B cell (primary cell): ENCODE results near the gene TAPBPL. TPM values are rescaled to one million over a fixed set of nuclear protein-coding genes. Genes with fewer than 3 reads are reported as not detected.

Source experiments
- ATAC-seq: fragments of 200-7000 bp; cut with Tn5 transposase; one replicate; pipeline ENCODE4 v1.10.0; 2021; ENCODE audit warnings: low read depth, mild to moderate bottlenecking, moderate number of reproducible peaks, moderate library complexity
- CTCF ChIA-PET: fragments of 350-600 bp; sonication (Branson Sonifier 250); formaldehyde crosslinking; loops from one replicate; lab custom pipeline; 2021; ENCODE audit warnings: antibody characterized with exemption, inconsistent platforms; lab: Charles Lee
- POLR2A ChIA-PET: fragments of 350-600 bp; sonication (Branson Sonifier 250); formaldehyde crosslinking; loops from one replicate; lab custom pipeline; 2021; ENCODE audit warnings: antibody characterized with exemption; lab: Charles Lee
- DNase-seq: peaks from one replicate; pipeline ENCODE4 v3.0.0; 2013
- H2AFZ ChIP-seq: 2 replicates; pipeline ENCODE4 v1.6.1; 2012; ENCODE audit warnings: mild to moderate bottlenecking, low read depth, low read length; ENCODE audit not compliant: insufficient read depth, poor library complexity, severe bottlenecking
- H3K27ac ChIP-seq, 2 donors: 1 replicate in 1 of 2; 2 replicates in 1 of 2; pipeline ENCODE4 v1.5.1; 2012 to 2013; ENCODE audit warnings: low read length in 2 of 2, mild to moderate bottlenecking in 2 of 2, moderate library complexity in 1 of 2
- H3K27me3 ChIP-seq, 4 experiments: fragments of 200-600 bp in 1 of 4; sonication (generic) in 1 of 4; replicated peaks in 1 of 4; 1 replicate in 2 of 4; 2 replicates in 2 of 4; pipeline versions ENCODE4 v1.6.1 to v1.7.0; 2013 to 2016; ENCODE audit warnings: low read length in 3 of 4, mild to moderate bottlenecking in 2 of 4, mixed read lengths in 1 of 4, moderate library complexity in 1 of 4; ENCODE audit not compliant: insufficient read depth in 4 of 4, control insufficient read depth in 3 of 4; ENCODE audit errors: control extremely low read depth in 1 of 4
- H3K36me3 ChIP-seq, 2 experiments: replicated peaks in 1 of 2; 1 replicate in 1 of 2; 2 replicates in 1 of 2; pipeline versions ENCODE4 v1.6.1 to v1.7.1; 2013; ENCODE audit warnings: low read length in 1 of 2; ENCODE audit not compliant: insufficient read depth in 2 of 2, control insufficient read depth in 1 of 2; ENCODE audit errors: control extremely low read depth in 1 of 2, extremely low read depth in 1 of 2
- H3K4me1 ChIP-seq, 2 donors: fragments of 200-600 bp in 1 of 2; sonication (generic) in 1 of 2; 1 replicate in 1 of 2; 2 replicates in 1 of 2; pipeline versions ENCODE4 v1.5.1 to v1.6.1; 2013 to 2017; ENCODE audit warnings: low read length in 2 of 2; ENCODE audit not compliant: control insufficient read depth in 2 of 2, insufficient read depth in 2 of 2
- H3K4me2 ChIP-seq: replicated peaks from 2 replicates; pipeline ENCODE3; 2012; ENCODE audit warnings: mild to moderate bottlenecking, low read depth, low read length; ENCODE audit not compliant: poor library complexity, severe bottlenecking
- H3K4me3 ChIP-seq, 5 experiments: fragments of 200-600 bp in 1 of 5; sonication (generic) in 1 of 5; 1 replicate in 3 of 5; 2 replicates in 2 of 5; pipeline versions ENCODE4 v1.5.1 to v1.7.0; 2011 to 2016; ENCODE audit warnings: low read length in 4 of 5, mild to moderate bottlenecking in 4 of 5, low read depth in 2 of 5, control low read depth in 1 of 5, moderate library complexity in 1 of 5; ENCODE audit not compliant: insufficient read depth in 1 of 5; ENCODE audit errors: control extremely low read depth in 1 of 5, extremely low read depth in 1 of 5
- H3K79me2 ChIP-seq: fragments of 200-600 bp; sonication (generic); one replicate; pipeline ENCODE4 v1.6.0; 2016; ENCODE audit warnings: low read length; ENCODE audit not compliant: control insufficient read depth, insufficient read depth
- H3K9ac ChIP-seq: fragments of 200-600 bp; sonication (generic); 2 replicates; pipeline ENCODE4 v1.6.1; 2017; ENCODE audit warnings: mild to moderate bottlenecking, low read length, moderate library complexity
- H3K9me3 ChIP-seq, 3 donors: one replicate each; pipeline versions ENCODE4 v1.6.1 to v1.7.1; 2013; ENCODE audit warnings: low read length in 2 of 3; ENCODE audit not compliant: control insufficient read depth in 2 of 3, insufficient read depth in 1 of 3; ENCODE audit errors: control extremely low read depth in 1 of 3
- H4K20me1 ChIP-seq: 2 replicates; pipeline ENCODE4 v1.6.0; 2012; ENCODE audit warnings: mild to moderate bottlenecking, low read length; ENCODE audit not compliant: insufficient read depth, control insufficient read depth, poor library complexity, severe bottlenecking
- H3K27ac Mint-ChIP-seq: one replicate; pipeline ENCODE4 v1.8.0; 2021; ENCODE audit warnings: mixed read lengths
- H3K27me3 Mint-ChIP-seq: one replicate; pipeline ENCODE4 v1.8.0; 2021; ENCODE audit warnings: mixed read lengths
- H3K4me1 Mint-ChIP-seq: one replicate; pipeline ENCODE4 v1.8.0; 2021; ENCODE audit warnings: mixed read lengths
- H3K4me3 Mint-ChIP-seq: one replicate; pipeline ENCODE4 v1.8.0; 2021; ENCODE audit warnings: mixed read lengths
- H3K9me3 Mint-ChIP-seq: one replicate; pipeline ENCODE4 v1.8.0; 2022; ENCODE audit warnings: mixed read lengths; ENCODE audit not compliant: insufficient read depth
- EZH2 ChIP-seq: IDR thresholded peaks from 2 replicates; pipeline ENCODE4 v1.6.1; 2012; ENCODE audit warnings: borderline replicate concordance, low read depth, mild to moderate bottlenecking, moderate library complexity, low read length; ENCODE audit not compliant: insufficient read depth, poor library complexity, severe bottlenecking
- WGBS: methylation state at CpG from one replicate; pipeline ENCODE4 v1.1.5; 2013; ENCODE audit warnings: missing lambda C conversion rate; ENCODE audit not compliant: insufficient coverage; 5-methylcytosine and 5-hydroxymethylcytosine counted together
- intact Hi-C: fragments of 100-400 bp; cut with micrococcal nuclease; formaldehyde crosslinking; loops from one replicate; pipeline ENCODE4 v1.10.0; 2022
- polyA plus RNA-seq: library from polyadenylated mRNA; depleted of rRNA; stranded (reverse); fragments of >200 nt; gene quantifications from 2 replicates; pipeline ENCODE4 v1.2.3, GENCODE V29; 2012
- total RNA-seq, 2 donors: library from RNA; stranded (reverse); fragments of 120-200 nt in 1 of 2; gene quantifications; 1 replicate in 1 of 2; 2 replicates in 1 of 2; pipeline versions ENCODE4 v1.2.3 to v1.2.4, GENCODE V29; 2013 to 2022
- TF ChIP-seq, protein P1 (sequence below): fragments of 200-600 bp; IDR thresholded peaks from one replicate; pipeline ENCODE4 v1.8.0; 2022; ENCODE audit warnings: antibody characterized with exemption, mild to moderate bottlenecking

The TAPBPL gene
- total and polyA plus RNA-seq, 2 donors (not counting 1 experiment from before 2014, with no cell fraction given) = 80.5 to 103 TPM

DNA sequence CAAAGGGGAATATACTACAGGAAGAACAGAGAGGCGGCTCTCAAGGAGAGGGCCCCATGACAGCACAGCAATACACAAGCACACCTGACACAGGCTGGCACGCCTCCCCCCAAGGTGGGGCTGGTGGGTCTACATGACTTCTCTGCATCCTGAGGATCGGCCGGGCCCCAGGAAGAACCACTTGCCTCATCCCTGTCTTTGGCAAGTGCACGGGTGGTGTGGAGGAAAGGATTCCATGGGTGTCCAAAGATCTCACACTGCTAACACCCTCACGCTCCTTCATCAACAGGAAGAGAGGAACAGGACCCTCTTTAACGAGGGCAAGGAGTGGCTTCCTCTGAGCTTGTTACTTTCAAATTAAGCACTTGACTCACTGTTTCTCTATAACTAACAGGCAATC lies 11.4 kb downstream of the TAPBPL start:
- no peak for DNase-seq
- ChIA-PET POLR2A (interaction anchor here (0.6 to 4.8 kb wide), 5 partner anchors 11 to 40 kb away, joined by 3 to 72 read pairs (median 4); partner anchors contain the start of genes CD27 and TAPBPL), CTCF (interaction anchor here (1.0 to 8.9 kb wide), 6 partner anchors 11 to 172 kb away, joined by 3 to 383 read pairs (median 56); partner anchors contain the start of genes CD27, LPAR5 and TAPBPL)
- Histone ChIP-seq H3K27ac (peak overlapping the region; percentile 89 to 93), H3K9ac (no peak overlapping the region), H3K4me1 (peaks cover 61 to 93% of the 10 kb centered on the region in 2 donors), H4K20me1 (peaks cover 14% of the 10 kb centered on the region), H3K36me3 (peaks cover 5 to 64% of the 10 kb centered on the region in 2 experiments), H2AFZ (no peak overlapping the region), H3K4me2 (peak overlapping the region; percentile 71), H3K27me3 (no peaks in the 10 kb centered on the region), H3K4me3 (no peak overlapping the region), H3K9me3 (no peaks in the 10 kb centered on the region), H3K79me2 (peaks cover 45% of the 10 kb centered on the region)
- Mint-ChIP-seq H3K4me1 (peaks cover 88% of the 10 kb centered on the region), H3K27ac (peak overlapping the region; percentile 98), H3K4me3 (peak overlapping the region; percentile 63), H3K9me3 (no peaks in the 10 kb centered on the region), H3K27me3 (no peaks in the 10 kb centered on the region)
- intact Hi-C loops = loop anchor here (10.0 kb wide), 1 partner anchor 128 kb away; no protein-coding TSS in a partner anchor
- no peak for ATAC-seq
- no peak for TF ChIP-seq EZH2
- TF ChIP-seq, protein P1, sequence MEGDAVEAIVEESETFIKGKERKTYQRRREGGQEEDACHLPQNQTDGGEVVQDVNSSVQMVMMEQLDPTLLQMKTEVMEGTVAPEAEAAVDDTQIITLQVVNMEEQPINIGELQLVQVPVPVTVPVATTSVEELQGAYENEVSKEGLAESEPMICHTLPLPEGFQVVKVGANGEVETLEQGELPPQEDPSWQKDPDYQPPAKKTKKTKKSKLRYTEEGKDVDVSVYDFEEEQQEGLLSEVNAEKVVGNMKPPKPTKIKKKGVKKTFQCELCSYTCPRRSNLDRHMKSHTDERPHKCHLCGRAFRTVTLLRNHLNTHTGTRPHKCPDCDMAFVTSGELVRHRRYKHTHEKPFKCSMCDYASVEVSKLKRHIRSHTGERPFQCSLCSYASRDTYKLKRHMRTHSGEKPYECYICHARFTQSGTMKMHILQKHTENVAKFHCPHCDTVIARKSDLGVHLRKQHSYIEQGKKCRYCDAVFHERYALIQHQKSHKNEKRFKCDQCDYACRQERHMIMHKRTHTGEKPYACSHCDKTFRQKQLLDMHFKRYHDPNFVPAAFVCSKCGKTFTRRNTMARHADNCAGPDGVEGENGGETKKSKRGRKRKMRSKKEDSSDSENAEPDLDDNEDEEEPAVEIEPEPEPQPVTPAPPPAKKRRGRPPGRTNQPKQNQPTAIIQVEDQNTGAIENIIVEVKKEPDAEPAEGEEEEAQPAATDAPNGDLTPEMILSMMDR = no peak
- 48% methylated on average over 2 of the region's 7 CpGs for WGBS

DNA sequence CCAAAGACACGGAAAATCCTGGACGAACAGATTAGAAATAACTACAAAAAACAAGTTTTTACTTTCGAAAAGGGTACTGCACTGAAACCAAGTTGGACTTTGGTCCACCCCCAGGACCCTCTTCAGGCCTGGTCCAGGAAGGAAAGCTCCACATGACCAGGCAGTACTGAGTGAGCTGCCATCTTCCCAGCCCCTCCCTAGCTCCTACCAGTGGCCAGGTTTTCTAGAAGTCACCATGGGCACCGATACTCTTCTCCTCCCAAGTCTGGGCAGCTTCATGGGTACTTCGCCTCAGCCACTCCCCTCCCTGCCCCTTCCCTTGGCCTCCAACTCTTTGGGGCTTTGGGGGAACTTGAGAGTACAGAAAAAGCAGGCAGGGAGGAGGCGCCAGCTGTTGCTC lies 12.0 kb downstream of the TAPBPL start:
- CTCF ChIA-PET = interaction anchor here (1.0 to 8.9 kb wide), 6 partner anchors 12 to 172 kb away, joined by 3 to 383 read pairs (median 56); partner anchors contain the start of genes CD27, LPAR5 and TAPBPL
- intact Hi-C loops = loop anchor here (10.0 kb wide), 1 partner anchor 129 kb away; no protein-coding TSS in a partner anchor
- H3K4me1 ChIP-seq = peaks cover 66 to 94% of the 10 kb centered on the region in 2 donors
- Mint-ChIP-seq H3K9me3 (no peaks in the 10 kb centered on the region), H3K4me3 (no peak overlapping the region), H3K27me3 (no peaks in the 10 kb centered on the region), H3K27ac (peak overlapping the region; percentile 98), H3K4me1 (peaks cover 88% of the 10 kb centered on the region)
- TF ChIP-seq, protein P1 = no peak
- TF ChIP-seq EZH2 = no peak
- H3K27me3 ChIP-seq = no peaks in the 10 kb centered on the region
- ATAC-seq (no peak), DNase-seq (no peak)
- peak overlapping the region; percentile 3 to 89 for H3K27ac ChIP-seq
- H3K9ac ChIP-seq = no peak overlapping the region
- POLR2A ChIA-PET = interaction anchor here (0.6 to 3.7 kb wide), 4 partner anchors 12 to 41 kb away, joined by 3 to 54 read pairs (median 4); partner anchors contain the start of genes CD27 and TAPBPL
- peaks cover 45% of the 10 kb centered on the region for H3K79me2 ChIP-seq
- peaks cover 5 to 61% of the 10 kb centered on the region in 2 experiments for H3K36me3 ChIP-seq
- H3K9me3 ChIP-seq = no peaks in the 10 kb centered on the region
- no peak overlapping the region for H3K4me3 ChIP-seq
- no peak overlapping the region for H3K4me2 ChIP-seq
- WGBS = 92% methylated on average over 5 of the region's 6 CpGs
- H2AFZ ChIP-seq = no peak overlapping the region
- peaks cover 19% of the 10 kb centered on the region for H4K20me1 ChIP-seq
